ENCODE data around the gene TUBB1. TPM values are rescaled to one million over a fixed set of nuclear protein-coding genes. Genes with fewer than 3 reads are reported as not detected.

The TUBB1 gene
- total RNA-seq, 1 donor from 2014 or later: not detected

DNA sequence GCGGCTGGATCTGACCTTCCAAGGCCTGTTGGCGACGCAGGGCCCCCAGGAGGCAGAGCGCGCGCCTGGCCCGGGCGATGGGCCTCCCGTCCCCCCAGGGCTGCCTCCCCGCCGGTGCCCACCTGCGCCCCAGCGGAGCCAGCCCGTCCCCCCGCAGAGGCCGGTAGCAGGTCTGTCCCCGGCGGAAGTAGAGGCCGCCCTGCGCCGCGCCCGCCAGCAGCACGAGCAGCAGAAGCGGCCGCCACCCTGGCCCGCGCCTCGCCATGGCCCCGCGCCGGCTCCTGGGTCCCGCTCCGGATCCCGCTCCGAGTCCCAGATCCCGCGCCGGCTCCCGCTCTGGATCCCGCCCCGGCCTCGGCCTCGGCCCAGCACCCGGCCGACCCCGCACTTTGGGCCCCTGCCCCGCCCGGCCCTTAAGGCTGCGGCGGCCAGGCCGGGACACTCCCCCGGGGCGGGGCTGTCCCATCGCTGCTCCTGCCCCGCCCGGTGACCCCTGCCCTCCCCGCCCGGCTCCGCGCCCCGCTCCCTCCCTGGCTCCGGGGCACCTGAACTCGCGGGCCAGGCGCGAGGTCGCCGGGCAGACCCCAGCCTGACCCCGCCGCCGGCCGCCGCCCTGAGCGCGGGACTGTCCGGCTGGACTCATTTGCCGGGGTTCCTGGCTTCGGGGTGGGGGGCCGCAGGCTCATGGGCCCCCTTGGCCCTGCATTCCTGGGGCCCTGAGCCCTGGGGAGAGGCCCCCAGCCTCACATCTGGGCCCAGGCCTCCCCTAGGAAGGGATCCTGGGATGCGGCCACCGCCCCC lies 12.2 kb upstream of the TUBB1 start, which contains the start of gene CTSZ:
Gene CTSZ, minus strand, starts transcription at position 391 of the 801 bp plus-strand sequence. Its CDS starts 126 bp downstream, at position 265.
- TF ChIP-seq, protein P1, sequence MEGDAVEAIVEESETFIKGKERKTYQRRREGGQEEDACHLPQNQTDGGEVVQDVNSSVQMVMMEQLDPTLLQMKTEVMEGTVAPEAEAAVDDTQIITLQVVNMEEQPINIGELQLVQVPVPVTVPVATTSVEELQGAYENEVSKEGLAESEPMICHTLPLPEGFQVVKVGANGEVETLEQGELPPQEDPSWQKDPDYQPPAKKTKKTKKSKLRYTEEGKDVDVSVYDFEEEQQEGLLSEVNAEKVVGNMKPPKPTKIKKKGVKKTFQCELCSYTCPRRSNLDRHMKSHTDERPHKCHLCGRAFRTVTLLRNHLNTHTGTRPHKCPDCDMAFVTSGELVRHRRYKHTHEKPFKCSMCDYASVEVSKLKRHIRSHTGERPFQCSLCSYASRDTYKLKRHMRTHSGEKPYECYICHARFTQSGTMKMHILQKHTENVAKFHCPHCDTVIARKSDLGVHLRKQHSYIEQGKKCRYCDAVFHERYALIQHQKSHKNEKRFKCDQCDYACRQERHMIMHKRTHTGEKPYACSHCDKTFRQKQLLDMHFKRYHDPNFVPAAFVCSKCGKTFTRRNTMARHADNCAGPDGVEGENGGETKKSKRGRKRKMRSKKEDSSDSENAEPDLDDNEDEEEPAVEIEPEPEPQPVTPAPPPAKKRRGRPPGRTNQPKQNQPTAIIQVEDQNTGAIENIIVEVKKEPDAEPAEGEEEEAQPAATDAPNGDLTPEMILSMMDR (IDR thresholded peaks at IDR 0.05): no peak
- Mint-ChIP-seq H3K9me3 (ENCODE audit: low read depth) (no peaks in the 10 kb centered on the region), H3K4me3 (ENCODE audit: unreplicated experiment) (peak within 1 kb of the TSS; percentile 60), H3K27me3 (ENCODE audit: low read depth) (no peaks in the 10 kb centered on the region), H3K4me1 (ENCODE audit: low read depth) (peaks cover 44% of the 10 kb centered on the region), H3K36me3 (ENCODE audit: low read depth) (peaks cover 1% of the 10 kb centered on the region), H3K27ac (ENCODE audit: unreplicated experiment) (peak within 1 kb of the TSS; percentile 61)
- no peak for DNase-seq (ENCODE audit: low spot score)

DNA sequence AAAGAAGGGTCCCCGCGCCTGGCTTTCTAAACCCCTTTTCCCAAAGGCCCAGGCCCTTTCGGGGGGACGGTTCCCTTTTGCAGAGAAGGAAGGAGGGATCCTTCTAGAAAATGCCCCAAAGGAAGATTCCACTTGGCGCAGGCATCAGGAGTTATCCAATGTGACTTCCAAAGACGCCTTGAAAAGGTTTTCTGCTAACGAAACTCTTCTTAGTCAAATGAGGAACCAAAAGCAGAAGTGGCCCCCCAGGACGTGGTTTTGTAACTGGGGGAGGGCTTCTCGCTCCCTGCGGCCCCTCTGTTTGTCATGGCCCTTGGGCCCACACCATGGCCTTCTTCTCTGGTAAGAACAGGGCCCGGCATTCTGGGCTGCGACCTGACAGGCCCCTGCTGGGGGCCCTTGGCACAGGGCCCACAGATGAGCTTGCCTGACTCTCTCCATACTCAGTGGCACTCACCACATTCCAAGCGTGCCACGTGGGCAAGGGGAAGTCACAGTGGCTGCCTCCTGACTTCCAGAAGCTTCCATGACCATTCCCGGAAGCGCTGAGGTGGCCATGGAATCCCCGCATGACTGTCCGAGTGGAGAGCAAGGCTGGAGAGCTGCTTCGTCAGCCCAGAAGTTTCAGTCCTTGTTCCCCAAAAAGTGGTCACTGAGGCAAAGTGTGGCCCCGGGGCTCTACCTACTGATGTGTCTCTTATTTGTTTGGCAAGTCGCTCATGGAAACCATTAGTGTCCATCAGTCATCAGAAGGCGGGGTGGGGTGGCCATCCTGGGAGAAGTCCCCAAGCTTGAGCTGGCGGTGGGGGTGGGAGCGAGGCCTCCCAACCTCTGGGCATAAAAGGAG lies 11.3 kb upstream of the TUBB1 start:
- DNase-seq (ENCODE audit: low spot score): no peak
- peaks cover 52% of the 10 kb centered on the region for H3K4me1 Mint-ChIP-seq (ENCODE audit: low read depth)
- H3K9me3 Mint-ChIP-seq (ENCODE audit: low read depth): no peaks in the 10 kb centered on the region
- H3K4me3 Mint-ChIP-seq (ENCODE audit: unreplicated experiment): peak overlapping the region; percentile 59
- H3K27me3 Mint-ChIP-seq (ENCODE audit: low read depth): no peaks in the 10 kb centered on the region
- H3K27ac Mint-ChIP-seq (ENCODE audit: unreplicated experiment): no peak overlapping the region
- no peaks in the 10 kb centered on the region for H3K36me3 Mint-ChIP-seq (ENCODE audit: low read depth)
- TF ChIP-seq, protein P1 (IDR thresholded peaks at IDR 0.05): no peak

GRCh38 chr20:59008715-59009336 lies 10.4 kb upstream of the TUBB1 start:
- TF ChIP-seq, protein P1 (IDR thresholded peaks at IDR 0.05): no peak
- H3K27ac Mint-ChIP-seq (ENCODE audit: unreplicated experiment): no peak overlapping the region

DNA sequence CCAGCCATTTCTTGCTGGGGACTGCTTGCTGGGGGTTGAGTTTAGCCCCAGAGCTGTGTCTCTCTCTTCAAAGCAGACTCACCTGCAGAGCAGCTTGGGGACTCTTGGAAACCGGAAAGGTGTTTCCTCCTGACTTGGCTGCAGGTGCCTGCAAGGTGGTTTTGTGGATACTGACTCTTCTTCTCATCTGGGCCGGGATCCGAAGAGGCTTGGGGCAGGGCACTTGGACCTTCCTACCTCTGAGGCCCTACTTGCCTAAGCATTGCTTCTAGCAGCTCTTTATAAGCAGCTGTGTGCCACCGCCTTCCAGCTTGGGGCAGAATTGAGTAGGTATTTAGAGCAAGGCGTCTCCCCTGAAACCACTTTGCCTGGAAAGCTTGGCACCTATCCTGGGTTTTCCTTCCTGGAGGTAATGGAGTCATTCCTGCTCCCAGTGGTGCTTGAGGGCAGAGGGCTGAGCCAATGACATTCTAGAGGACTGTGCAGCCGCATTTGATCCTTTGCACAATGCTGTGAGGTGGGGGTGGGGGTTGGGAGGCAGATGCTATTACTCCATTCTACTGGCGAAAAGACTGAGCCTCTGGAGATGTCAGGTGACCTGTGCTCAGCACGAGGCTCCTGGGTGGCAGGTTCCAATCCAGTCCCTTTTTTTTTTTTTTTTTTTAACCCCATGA lies 8.8 kb upstream of the TUBB1 start:
- TF ChIP-seq, protein P1 (IDR thresholded peaks at IDR 0.05): no peak
- H3K4me1 Mint-ChIP-seq (ENCODE audit: low read depth): peaks cover 55% of the 10 kb centered on the region
- no peak overlapping the region for H3K4me3 Mint-ChIP-seq (ENCODE audit: unreplicated experiment)
- H3K27ac Mint-ChIP-seq (ENCODE audit: unreplicated experiment): peak overlapping the region; percentile 96
- H3K36me3 Mint-ChIP-seq (ENCODE audit: low read depth): no peaks in the 10 kb centered on the region
- DNase-seq (ENCODE audit: low spot score): no peak
- H3K27me3 Mint-ChIP-seq (ENCODE audit: low read depth): no peaks in the 10 kb centered on the region
- H3K9me3 Mint-ChIP-seq (ENCODE audit: low read depth): no peaks in the 10 kb centered on the region

More at GRCh38 chr20:59008715-59009336, 10.4 kb upstream of the TUBB1 start:
- no peak for DNase-seq (ENCODE audit: low spot score)
- Mint-ChIP-seq H3K4me3 (ENCODE audit: unreplicated experiment) (no peak overlapping the region), H3K9me3 (ENCODE audit: low read depth) (no peaks in the 10 kb centered on the region), H3K4me1 (ENCODE audit: low read depth) (peaks cover 58% of the 10 kb centered on the region), H3K36me3 (ENCODE audit: low read depth) (no peaks in the 10 kb centered on the region), H3K27me3 (ENCODE audit: low read depth) (no peaks in the 10 kb centered on the region)

Data from chondrocyte (in vitro differentiated cells).